Skeletal muscle tissue (tissue), 4 donors: ENCODE results near the gene RBM10. TPM values are rescaled to one million over a fixed set of nuclear protein-coding genes. Genes with fewer than 3 reads are reported as not detected.

Experiments used
- H3K27ac ChIP-seq: one replicate; pipeline ENCODE4 v1.7.0; 2013; ENCODE audit warnings: mild to moderate bottlenecking, low read depth, low read length, inconsistent platforms
- H3K27me3 ChIP-seq, 3 donors: one replicate each; pipeline ENCODE4 v1.7.0; 2013; ENCODE audit warnings: low read length in 3 of 3; ENCODE audit not compliant: control insufficient read depth in 3 of 3, insufficient read depth in 3 of 3
- H3K36me3 ChIP-seq, 3 donors: one replicate each; pipeline ENCODE4 v1.7.0; 2013; ENCODE audit warnings: low read length in 3 of 3; ENCODE audit not compliant: control insufficient read depth in 3 of 3, insufficient read depth in 3 of 3
- H3K4me1 ChIP-seq, 3 donors: one replicate each; pipeline ENCODE4 v1.7.0; 2013; ENCODE audit warnings: low read length in 3 of 3, mild to moderate bottlenecking in 3 of 3; ENCODE audit not compliant: control insufficient read depth in 3 of 3, insufficient read depth in 3 of 3
- H3K4me3 ChIP-seq, 3 donors: one replicate each; pipeline ENCODE4 v1.7.0; 2013; ENCODE audit warnings: low read length in 3 of 3
- H3K9ac ChIP-seq, 3 donors: one replicate each; pipeline ENCODE4 v1.7.0; 2013; ENCODE audit warnings: low read length in 3 of 3, mild to moderate bottlenecking in 3 of 3, moderate library complexity in 2 of 3, low read depth in 1 of 3
- H3K9me3 ChIP-seq, 3 donors: one replicate each; pipeline ENCODE4 v1.7.0; 2013; ENCODE audit warnings: low read length in 3 of 3; ENCODE audit not compliant: control insufficient read depth in 3 of 3
- total RNA-seq: library from RNA; depleted of rRNA; stranded (reverse); fragments of >200 nt; gene quantifications from one replicate; pipeline ENCODE4 v1.2.3, GENCODE V29; 2014
- donor health status: Osteomylitis.

Gene RBM10
- total RNA-seq, 1 donor from 2014 or later: 30.8 TPM

- peaks cover 45 to 61% (median 50%) of the 10 kb centered on the region in 3 donors for H3K36me3 ChIP-seq
- no peak overlapping the region for H3K27ac ChIP-seq
- peaks cover 7 to 26% (median 21%) of the 10 kb centered on the region in 3 donors for H3K4me1 ChIP-seq
- no peak overlapping the region for H3K9ac ChIP-seq
- H3K4me3 ChIP-seq: no peak overlapping the region
- H3K27me3 ChIP-seq: no peaks in the 10 kb centered on the region
- H3K9me3 ChIP-seq: no peaks in the 10 kb centered on the region
Observed at GRCh38 chrX:47215291-47215900, 70.4 kb downstream of the RBM10 start.

DNA sequence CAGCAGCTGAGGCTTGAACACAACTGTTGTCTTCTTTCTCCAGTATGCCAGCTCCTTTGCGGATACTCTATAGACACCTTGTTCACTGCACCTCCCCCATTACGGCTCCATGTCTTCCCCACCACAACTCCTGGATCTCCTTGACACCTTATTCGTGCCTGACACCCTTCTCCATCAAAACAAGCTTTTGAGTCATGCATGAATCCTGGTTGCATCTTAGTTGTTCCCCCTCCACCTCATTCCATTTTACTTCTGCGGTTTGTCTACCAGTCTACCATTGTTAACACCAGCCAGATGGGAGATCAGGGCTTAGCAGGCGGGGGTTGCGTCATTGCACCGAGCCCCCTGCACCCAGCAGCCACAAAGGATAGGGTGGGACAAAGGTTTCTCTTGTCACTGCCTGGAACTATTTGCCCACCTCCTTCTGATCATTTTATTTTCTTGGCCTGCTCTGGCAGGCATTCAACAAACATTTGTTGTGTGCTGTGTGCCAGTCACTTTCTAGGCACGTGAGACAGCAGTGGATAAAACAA is 71.4 kb downstream of the RBM10 start:
- H3K9ac ChIP-seq: peak overlapping the region in 1 of 3 donors; percentile 42
- no peak overlapping the region for H3K27ac ChIP-seq
- peaks cover 38 to 50% (median 41%) of the 10 kb centered on the region in 3 donors for H3K36me3 ChIP-seq
- no peak overlapping the region for H3K4me3 ChIP-seq
- H3K9me3 ChIP-seq: no peaks in the 10 kb centered on the region
- H3K4me1 ChIP-seq: peaks cover 11 to 33% (median 28%) of the 10 kb centered on the region in 3 donors
- H3K27me3 ChIP-seq: no peaks in the 10 kb centered on the region

DNA sequence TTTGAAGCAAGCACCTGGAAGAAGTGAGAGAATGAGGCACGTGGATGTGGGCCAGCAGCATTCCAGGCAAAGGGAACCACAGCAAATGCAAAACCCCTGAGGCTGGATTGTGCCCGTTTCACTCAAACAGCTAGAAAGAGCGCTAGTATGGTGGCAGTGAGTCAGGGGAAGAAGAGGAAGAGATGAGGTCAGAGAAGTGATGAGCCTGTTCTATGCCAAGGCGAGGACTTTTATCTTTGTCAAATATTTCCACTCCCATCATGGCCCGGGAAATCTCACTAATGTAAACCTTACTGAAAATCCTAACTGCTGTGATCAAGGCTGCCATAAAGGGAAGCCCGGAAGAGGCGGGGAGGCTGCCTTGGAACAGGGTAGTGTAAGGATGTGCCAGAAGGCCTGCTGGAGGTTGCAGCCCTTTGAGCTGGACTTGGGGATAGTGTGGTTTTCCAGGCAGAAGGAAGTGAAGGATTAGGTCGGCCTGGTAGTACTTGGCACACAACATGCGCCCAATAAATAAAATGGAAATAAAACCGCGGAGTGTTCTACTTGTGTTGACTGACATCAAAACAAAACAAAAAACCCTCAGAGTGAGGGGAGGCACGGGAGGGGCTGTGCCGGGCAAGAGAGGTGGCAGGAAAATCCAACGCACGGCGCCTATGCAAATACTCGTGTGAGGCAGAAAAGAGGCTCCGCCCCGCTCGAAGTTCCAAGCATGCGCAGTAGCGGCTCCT is 72.3 kb downstream of the RBM10 start:
- Histone ChIP-seq H3K4me3 (peak overlapping the region; percentile 54 to 64 (median 63)), H3K9me3 (no peaks in the 10 kb centered on the region), H3K36me3 (peaks cover 34 to 42% (median 35%) of the 10 kb centered on the region in 3 donors), H3K4me1 (peaks cover 11 to 33% (median 28%) of the 10 kb centered on the region in 3 donors), H3K27ac (peak overlapping the region; percentile 97), H3K27me3 (no peaks in the 10 kb centered on the region), H3K9ac (peak overlapping the region; percentile 18 to 74 (median 42))

DNA sequence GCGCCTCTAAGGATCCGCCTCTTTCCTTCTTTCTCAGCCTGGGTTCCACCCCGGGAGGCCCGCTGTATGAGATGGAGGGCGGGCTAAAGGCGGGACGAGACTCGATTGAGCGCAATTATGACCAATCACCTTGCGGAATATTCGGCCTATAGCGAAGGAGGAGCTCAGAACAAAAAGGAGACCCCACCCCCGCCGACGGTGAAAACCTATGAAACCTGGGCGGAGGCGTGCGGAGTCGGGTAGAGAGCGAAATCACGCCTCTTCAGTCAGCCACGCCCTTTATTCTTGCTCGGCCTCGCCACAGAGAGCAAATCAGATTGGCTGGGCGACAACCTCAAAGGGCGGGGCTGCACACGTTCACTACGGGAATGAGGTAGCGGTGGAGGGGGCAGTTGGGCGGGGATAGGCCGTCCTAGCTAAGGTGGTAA is 72.8 kb downstream of the RBM10 start:
- Histone ChIP-seq H3K4me1 (peaks cover 11 to 33% (median 28%) of the 10 kb centered on the region in 3 donors), H3K9me3 (no peaks in the 10 kb centered on the region), H3K27me3 (no peaks in the 10 kb centered on the region), H3K4me3 (peak overlapping the region; percentile 83 to 93 (median 90)), H3K9ac (peak overlapping the region; percentile 91 to 93 (median 93)), H3K36me3 (peaks cover 29 to 36% (median 30%) of the 10 kb centered on the region in 3 donors), H3K27ac (peak overlapping the region; percentile 97)

GRCh38 chrX:47218280-47218919 is 73.4 kb downstream of the RBM10 start, which contains the start of gene CDK16:
CDK16 (plus strand) TSS chrX:47218681; CDS start chrX:47223558, 4,877 bp downstream.
- Histone ChIP-seq H3K9ac (peak within 1 kb of the TSS; percentile 91 to 93 (median 93)), H3K27ac (peak within 1 kb of the TSS; percentile 97), H3K4me3 (peak within 1 kb of the TSS; percentile 83 to 93 (median 90)), H3K4me1 (peaks cover 11 to 33% (median 28%) of the 10 kb centered on the region in 3 donors), H3K9me3 (no peaks in the 10 kb centered on the region), H3K36me3 (peaks cover 26 to 36% (median 29%) of the 10 kb centered on the region in 3 donors), H3K27me3 (no peaks in the 10 kb centered on the region)

GRCh38 chrX:47218920-47219815 is 74.1 kb downstream of the RBM10 start:
- Histone ChIP-seq H3K36me3 (peaks cover 29 to 37% (median 32%) of the 10 kb centered on the region in 3 donors), H3K4me3 (peak overlapping the region; percentile 80 to 93 (median 90)), H3K27ac (peak overlapping the region; percentile 97), H3K9ac (peak overlapping the region; percentile 91 to 93 (median 93)), H3K9me3 (no peaks in the 10 kb centered on the region), H3K27me3 (no peaks in the 10 kb centered on the region), H3K4me1 (peaks cover 11 to 33% (median 28%) of the 10 kb centered on the region in 3 donors)

GRCh38 chrX:47221756-47222155 is 76.7 kb downstream of the RBM10 start:
- Histone ChIP-seq H3K36me3 (peaks cover 34 to 38% (median 37%) of the 10 kb centered on the region in 3 donors), H3K9ac (no peak overlapping the region), H3K27me3 (no peaks in the 10 kb centered on the region), H3K27ac (no peak overlapping the region), H3K4me3 (no peak overlapping the region), H3K4me1 (peaks cover 11 to 27% (median 21%) of the 10 kb centered on the region in 3 donors), H3K9me3 (no peaks in the 10 kb centered on the region)

DNA sequence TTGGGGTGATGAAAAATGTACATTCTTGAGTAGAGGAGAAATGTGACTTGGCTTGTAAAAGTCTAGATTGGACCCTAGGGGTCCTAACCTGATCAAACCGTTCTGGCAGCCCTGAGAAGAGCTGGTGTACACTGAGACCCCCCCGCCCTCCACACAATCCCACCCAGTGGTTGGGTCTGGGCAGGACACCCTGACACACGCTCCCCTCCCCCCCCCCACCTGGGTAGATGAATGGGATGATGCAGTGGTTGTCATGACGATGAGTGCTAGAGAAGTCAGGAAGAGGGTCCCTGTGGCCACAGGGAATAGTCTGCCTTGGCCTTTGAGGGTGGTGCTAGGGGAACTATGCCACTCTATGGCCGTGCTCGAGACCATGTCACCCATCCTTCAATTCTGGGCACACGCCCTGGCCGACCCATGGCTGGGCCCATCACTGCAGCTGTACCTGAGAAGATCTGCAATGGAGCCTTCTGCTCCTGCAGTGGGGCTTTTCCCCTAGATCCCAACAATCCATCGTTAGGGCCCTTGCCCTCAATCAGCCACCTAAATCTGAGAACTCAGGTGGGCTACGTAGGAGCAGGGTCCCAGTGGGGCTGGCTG is 77.8 kb downstream of the RBM10 start:
- H3K9me3 ChIP-seq: no peaks in the 10 kb centered on the region
- no peak overlapping the region for H3K27ac ChIP-seq
- H3K36me3 ChIP-seq: peaks cover 42 to 48% (median 43%) of the 10 kb centered on the region in 3 donors
- H3K27me3 ChIP-seq: no peaks in the 10 kb centered on the region
- peaks cover 11 to 19% (median 16%) of the 10 kb centered on the region in 3 donors for H3K4me1 ChIP-seq
- no peak overlapping the region for H3K9ac ChIP-seq
- no peak overlapping the region for H3K4me3 ChIP-seq
